CD4-positive, alpha-beta T cell treated with Interleukin-4 for 4 hours (primary cell): ENCODE results near the gene FYB1.
A peak's percentile ranks its signal among the peaks of the same experiment; 100 is the strongest.
"Not testable (repeated sequence)": the region's sequence is repeated elsewhere in the genome, so short reads cannot be mapped to it uniquely, and the experiment has no call there.

Source experiments
- DNase-seq: peaks from one replicate; pipeline ENCODE4 v3.0.0-alpha.2; 2020

FYB1 gene

GRCh38 chr5:39186289-39186688, 33.1 kb downstream of the FYB1 start:
- DNase-seq, result no peak

- DNase-seq, result no peak
Observed at GRCh38 chr5:39185761-39186160, 33.6 kb downstream of the FYB1 start.

GRCh38 chr5:39179561-39179960, 39.8 kb downstream of the FYB1 start:
- not testable (repeated sequence) for DNase-seq

DNA sequence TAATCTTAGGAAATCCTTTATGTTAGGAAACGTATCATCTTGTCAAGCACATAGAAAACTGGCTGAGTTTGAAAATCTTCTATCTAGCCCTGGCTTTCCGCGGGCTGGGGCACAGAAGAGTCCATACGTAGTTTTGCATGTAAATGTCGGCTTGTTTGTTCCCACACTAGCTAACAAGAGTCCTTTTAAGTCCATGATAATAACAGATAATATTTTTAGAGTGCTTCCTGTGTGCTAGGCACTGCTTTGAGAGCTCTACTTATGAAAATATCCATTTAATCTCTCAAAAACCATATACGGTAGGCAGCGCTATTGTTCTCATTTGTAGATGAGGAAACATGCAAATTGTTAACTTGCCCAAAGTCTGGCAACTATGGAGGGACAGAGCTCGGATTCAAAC, 40.5 kb downstream of the FYB1 start:
- peak; percentile 66 for DNase-seq

DNA sequence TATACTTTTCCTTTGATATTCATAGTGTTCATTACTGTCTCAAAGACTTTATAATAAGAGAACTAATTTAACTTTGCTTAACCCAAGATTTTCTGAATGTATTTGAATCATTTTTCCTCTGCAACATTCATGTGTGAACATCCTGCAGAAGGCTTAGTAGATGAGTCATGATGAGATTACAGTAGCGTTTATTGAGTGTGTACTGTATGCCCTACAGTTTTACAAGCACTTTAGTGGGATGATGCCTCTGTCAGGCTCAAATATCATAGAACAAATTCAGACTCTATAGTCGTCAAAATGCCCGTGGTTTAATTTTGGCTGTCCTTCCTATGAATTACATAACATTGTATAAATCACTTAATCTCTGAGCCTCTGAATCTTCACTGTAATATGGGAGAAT, 41.2 kb downstream of the FYB1 start:
- DNase-seq, result peak; percentile 70

DNA sequence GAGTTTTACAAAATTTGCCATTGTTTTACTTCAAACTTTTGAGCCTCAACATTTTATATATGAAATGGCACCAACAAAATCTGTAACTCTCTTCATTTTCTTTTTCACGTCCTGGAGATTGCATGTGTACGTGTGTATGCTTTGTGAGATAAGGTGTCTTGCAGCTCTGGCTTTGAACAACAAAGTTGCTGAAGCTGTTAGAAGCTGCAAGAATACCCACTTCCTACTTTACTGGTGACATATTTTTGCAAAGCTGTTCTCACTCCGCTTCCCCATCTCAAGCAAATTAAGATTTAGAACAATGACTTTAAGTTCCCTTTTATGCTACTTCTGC, 41.8 kb downstream of the FYB1 start:
- DNase-seq, result peak; percentile 79

DNA sequence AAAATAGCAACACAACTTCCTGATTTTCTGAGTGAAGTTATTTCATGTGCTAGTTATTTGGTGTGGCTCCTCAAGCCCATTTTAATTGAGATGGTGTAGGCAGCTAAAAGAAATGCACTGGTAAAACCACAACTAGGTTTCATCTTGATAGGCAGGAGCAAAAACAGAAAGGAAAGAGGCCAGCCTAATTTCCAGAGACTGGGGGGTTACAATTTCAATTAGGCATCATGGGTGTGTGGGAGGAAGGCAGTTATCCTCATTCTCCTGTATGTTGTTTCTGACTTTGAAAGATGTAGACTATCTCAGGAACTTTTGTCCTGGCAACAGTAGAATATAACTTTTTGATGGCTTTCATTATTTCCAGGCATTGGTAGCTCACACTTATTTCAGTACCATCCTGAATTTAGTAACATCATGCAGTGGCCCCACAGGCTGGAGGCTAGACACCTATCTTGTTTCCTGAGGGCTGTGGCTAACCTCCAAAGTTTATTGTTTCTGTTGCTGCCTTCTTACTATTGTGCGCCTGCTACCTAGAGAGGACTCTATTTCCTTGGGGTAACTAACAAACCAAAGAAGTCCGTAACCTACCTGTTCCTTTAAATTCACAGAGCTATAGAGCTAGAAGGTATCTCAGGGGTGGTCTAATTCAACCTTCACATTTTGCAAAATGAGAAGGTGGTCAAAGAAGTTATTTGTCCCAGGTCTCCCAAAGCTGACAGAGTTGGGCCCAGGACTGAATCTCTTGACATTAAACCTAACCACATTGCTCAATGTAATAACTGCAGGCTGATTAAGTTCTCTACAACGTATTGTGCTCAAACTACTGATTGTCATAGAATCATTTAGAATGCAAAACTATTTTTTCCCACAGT, 42.4 kb downstream of the FYB1 start:
- DNase-seq, result peak; percentile 82

DNA sequence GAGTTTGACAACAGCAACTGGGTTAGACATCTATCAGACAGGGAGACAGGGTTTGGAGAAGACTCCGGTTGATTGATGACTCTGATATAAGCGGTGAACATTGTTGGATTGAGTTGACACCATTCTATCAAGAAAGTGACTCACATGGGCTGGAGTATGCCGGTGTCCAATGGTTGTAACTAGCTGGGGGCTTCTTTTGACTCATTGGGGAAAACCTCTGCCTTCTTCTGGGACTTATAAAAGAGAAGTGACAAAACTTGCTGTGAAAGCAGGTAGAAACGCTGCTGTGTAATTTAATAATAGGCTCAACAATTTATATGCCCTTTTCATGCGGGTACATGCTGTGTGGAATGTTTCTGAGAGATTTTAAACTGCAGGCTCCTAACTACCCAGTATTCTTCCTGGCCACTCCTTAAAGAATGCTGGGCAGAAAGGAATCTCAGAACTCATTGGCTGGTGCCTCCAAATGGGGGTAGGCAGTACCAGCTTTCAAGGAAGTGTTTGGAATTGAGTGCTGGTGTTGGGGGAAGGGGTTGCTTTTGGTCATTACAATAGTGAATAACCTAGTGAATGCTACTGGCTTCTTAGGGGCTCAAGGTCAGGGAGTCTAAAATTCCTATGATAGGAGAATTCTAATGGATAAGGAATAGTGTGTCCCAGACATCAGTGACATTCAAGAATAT, 43.9 kb downstream of the FYB1 start:
- DNase-seq, result peak; percentile 86

- no peak for DNase-seq
Observed at GRCh38 chr5:39173069-39173468, 46.3 kb downstream of the FYB1 start.

- no peak for DNase-seq
Observed at GRCh38 chr5:39172593-39172992, 46.8 kb downstream of the FYB1 start.

DNA sequence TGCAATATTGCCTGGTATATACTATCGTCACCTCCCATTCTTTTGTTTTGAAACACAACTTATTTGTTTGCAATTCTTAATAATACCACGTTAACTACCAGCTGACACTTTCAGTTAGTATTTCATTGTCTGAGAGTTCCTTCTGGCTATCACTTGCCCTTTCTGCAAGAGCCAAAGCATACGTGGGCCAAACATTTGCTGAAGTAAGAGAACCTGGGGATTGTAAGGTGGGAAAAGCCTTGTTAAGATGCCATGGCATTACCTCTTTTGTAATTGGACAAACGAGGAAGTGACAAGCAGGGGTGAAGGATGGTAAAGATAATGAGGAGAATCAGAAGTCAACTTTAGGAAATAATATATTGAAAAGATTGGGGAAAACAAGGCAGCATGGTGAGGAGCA, 47.7 kb downstream of the FYB1 start:
- DNase-seq, result no peak

DNA sequence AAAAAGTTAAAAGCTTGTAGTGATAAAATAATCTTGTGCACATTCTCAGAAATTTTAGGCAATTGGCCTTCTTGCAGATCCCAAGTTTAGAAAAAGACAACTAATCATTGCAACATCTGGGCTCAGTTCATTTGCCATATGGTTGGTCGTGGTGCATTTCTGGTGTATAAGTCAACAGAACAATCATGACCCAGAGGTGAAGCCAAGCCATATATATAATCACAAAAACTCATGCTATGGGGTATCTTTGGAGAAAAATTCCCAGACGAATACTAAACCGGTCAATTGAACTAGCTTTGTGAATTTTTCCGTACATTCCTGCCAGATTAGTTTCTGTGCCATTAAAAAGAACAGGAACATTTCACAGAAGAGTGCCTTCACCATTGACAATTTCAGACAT, 50.3 kb downstream of the FYB1 start:
- DNase-seq, result no peak

- no peak for DNase-seq
Observed at GRCh38 chr5:39167972-39168342, 51.4 kb downstream of the FYB1 start.

DNA sequence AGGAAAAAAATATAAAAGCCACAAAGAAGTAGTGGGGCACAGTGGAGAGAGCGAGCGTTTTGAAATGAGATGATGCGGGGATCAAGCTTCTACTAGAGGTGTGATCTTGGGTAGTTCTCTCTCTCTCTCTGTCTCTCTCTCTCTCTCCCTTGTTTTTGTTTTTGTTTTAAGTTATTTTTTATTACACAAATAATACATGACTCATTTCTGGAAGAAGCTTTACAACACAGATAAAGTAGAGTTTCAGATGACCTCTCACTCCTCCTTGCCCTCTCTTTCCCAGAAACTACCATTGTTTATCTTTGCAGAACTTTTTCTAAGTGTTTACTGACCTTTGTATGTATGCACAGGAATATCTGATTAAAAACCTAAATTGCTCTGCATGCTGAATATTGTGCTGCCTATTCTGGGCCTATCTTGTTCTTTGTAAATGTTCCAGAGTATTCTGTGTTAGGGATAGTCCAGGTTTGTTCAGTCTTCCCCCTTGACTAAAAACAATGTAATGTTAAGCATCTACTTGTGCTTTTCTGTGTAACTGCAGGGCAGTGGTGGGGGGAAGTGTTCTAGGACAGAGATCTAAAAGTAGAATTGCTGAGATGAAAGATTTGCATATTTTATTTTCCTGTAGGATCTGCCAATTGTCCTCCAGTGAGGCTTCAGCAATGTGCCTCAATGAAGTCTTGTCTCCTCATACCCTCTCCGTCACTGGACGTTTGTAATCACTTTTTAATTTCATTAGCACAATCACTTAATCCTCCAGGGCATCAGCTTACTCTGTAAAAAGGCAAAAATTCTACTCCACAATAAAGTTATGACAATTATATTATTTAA, 52.0 kb downstream of the FYB1 start:
- DNase-seq, result peak; percentile 56

- DNase-seq, result peak; percentile 87
Observed at GRCh38 chr5:39164529-39165402, 54.6 kb downstream of the FYB1 start.

- DNase-seq, result peak; percentile 57
Observed at GRCh38 chr5:39164016-39164415, 55.3 kb downstream of the FYB1 start.

DNA sequence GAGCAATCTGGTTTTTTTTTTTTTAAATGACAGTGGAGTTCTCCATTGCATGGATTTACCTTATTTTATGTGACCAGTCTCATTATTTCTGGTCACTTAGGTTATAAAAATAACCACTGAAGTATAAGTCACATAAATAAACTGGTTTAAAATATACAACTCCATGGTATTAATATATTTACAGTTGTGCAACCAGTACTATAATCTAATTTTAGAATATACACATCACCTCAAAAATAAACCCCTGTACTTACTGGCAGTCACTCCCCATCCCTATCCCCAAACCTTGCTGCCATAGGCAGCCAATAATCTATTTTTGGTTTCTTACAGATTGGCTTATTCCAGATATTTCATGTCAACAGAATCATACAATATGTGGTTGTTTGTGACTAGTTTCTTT, 57.8 kb downstream of the FYB1 start:
- DNase-seq, result no peak

DNA sequence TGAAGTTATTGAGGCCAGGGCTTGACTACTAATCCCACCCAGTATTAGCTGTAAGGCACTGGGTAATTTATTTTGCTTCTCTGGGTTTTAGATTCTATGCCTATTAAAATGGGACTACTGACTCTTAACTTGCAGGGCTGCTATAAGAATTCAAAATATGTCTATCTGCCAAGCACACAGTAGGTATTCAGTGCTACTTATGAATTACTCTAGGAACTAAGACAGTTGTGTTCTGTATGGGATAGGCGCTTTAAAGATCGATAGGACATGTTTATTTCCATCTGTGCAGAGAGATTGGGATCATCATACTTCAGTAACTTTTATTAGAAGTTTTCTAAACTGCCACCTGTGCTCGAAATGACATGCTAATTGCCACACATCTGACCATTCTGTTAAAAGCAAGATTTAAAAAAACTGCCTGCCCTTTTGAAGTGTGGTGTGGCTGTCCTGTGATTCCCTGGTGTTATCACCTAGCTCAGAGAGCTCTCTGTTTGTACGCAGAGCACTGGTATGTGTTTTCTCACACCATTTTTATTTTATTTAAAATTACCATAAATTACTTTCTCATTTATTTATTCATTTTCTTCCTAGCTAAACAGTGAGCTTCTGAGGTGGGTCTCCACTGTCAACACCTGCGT, 58.7 kb downstream of the FYB1 start:
- DNase-seq, result no peak

DNA sequence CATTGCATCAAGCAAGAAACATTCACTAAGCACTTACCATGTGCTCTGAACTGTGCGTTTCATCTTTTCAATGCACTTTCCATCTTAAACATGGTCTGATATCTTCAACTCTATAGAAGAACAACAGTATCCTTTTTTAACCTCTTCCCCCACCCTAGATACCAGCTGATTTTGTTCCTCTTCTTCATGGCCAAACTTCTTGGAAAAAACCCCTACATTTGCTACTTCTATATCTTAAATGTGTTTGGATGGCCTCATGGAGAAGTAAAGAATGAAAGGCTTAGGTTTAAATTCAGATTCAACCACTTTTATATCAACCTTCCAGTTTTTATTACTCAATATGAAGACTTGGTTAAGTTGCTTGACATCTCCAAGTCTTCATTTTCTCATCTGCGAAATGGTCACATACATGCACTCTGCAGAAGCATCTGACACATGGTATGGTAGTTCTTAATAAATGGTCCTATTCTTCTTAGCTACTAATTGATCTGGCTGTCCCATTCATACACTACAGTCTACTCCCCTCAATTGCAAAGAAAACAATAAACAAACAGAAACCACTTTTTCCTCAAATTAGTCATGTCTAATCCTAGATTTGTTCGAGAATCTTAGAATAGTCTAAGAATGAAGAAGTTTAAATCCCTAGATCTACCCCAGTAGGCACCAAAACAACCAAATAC, 59.4 kb downstream of the FYB1 start:
- no peak for DNase-seq

GRCh38 chr5:39158786-39159185, 60.6 kb downstream of the FYB1 start:
- DNase-seq, result no peak

DNA sequence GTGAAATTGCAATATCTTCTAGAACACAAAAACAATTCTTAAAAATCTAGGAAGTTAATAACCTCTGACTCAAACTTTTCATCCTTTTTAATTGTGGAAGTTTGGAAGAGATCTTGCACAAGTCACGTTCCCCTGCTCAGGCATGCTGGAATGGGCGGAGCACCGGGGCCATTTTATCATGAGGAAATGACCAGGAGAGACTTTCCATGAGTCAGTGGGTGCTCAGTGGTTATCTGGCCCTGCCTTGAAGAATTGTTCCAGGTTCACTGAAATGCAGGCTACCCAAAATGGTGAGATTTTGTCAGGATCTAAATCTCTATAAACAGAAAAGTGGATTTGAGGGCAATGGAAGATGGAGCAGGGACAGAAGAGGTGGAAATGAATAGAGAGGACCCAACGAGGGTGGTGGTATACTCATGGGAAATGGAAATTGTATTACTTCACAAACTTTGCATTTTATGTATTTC, 61.2 kb downstream of the FYB1 start:
- no peak for DNase-seq
